Measurements from ENCODE around the gene FBXO7. TPM values are rescaled to one million over a fixed set of nuclear protein-coding genes. Genes with fewer than 3 reads are reported as not detected.

FBXO7 gene
- total RNA-seq: 102 and 105 TPM in 2 replicates

- H3K4me3 ChIP-seq (ENCODE audit: low read depth, low read length): peak within 1 kb of the TSS; percentile 85
- TF ChIP-seq CTCF (IDR thresholded peaks at IDR 0.05; ENCODE audit: insufficient read depth, low read length, poor library complexity, severe bottlenecking): peak; percentile 58
- no peaks in the 10 kb centered on the region for H3K36me3 ChIP-seq (ENCODE audit: control insufficient read depth, insufficient read depth, low read length)
- DNase-seq (ENCODE audit: low read depth): no peak
- no peaks in the 10 kb centered on the region for H3K27me3 ChIP-seq (ENCODE audit: control insufficient read depth, insufficient read depth, low read length)
Measured at GRCh38 chr22:32474635-32475467, at the start of gene FBXO7. Gene FBXO7 (plus strand): TSS chr22:32474811. CDS start chr22:32475003, 192 bp downstream.

GRCh38 chr22:32426881-32427280 is 47.7 kb upstream of the FBXO7 start:
- no peak for DNase-seq (ENCODE audit: low read depth)
- H3K36me3 ChIP-seq (ENCODE audit: control insufficient read depth, insufficient read depth, low read length): no peaks in the 10 kb centered on the region
- TF ChIP-seq CTCF (IDR thresholded peaks at IDR 0.05; ENCODE audit: insufficient read depth, low read length, poor library complexity, severe bottlenecking): no peak
- peaks cover 8% of the 10 kb centered on the region for H3K27me3 ChIP-seq (ENCODE audit: control insufficient read depth, insufficient read depth, low read length)
- H3K4me3 ChIP-seq (ENCODE audit: low read depth, low read length): no peak overlapping the region

GRCh38 chr22:32430352-32430751 is 44.3 kb upstream of the FBXO7 start:
- no peak for DNase-seq (ENCODE audit: low read depth)
- peaks cover 4% of the 10 kb centered on the region for H3K27me3 ChIP-seq (ENCODE audit: control insufficient read depth, insufficient read depth, low read length)
- TF ChIP-seq CTCF (IDR thresholded peaks at IDR 0.05; ENCODE audit: insufficient read depth, low read length, poor library complexity, severe bottlenecking): no peak
- no peak overlapping the region for H3K4me3 ChIP-seq (ENCODE audit: low read depth, low read length)
- H3K36me3 ChIP-seq (ENCODE audit: control insufficient read depth, insufficient read depth, low read length): no peaks in the 10 kb centered on the region

GRCh38 chr22:32444068-32444467 is 30.5 kb upstream of the FBXO7 start:
- H3K36me3 ChIP-seq (ENCODE audit: control insufficient read depth, insufficient read depth, low read length): no peaks in the 10 kb centered on the region
- no peak for DNase-seq (ENCODE audit: low read depth)
- TF ChIP-seq CTCF (IDR thresholded peaks at IDR 0.05; ENCODE audit: insufficient read depth, low read length, poor library complexity, severe bottlenecking): no peak
- H3K27me3 ChIP-seq (ENCODE audit: control insufficient read depth, insufficient read depth, low read length): no peaks in the 10 kb centered on the region
- H3K4me3 ChIP-seq (ENCODE audit: low read depth, low read length): no peak overlapping the region

DNA sequence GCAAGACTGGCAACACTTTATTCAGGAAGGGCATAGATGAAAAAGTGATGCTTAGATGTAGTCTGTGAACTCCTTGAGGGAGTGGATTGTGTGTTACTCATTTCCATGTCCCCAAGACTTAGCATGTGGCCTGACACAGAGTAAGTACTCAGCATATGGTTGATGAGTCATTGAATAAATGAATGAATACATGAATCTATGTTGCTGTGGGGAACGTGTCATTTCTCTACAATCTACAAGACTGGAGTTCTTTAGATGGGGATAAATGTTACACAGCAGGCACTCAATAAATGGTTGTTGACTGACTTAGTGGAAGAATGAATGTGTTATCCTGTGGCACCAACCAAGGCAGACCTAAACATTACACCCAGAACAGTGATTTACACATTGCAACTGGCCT is 28.3 kb upstream of the FBXO7 start:
- DNase-seq (ENCODE audit: low read depth): no peak
- no peaks in the 10 kb centered on the region for H3K36me3 ChIP-seq (ENCODE audit: control insufficient read depth, insufficient read depth, low read length)

More for the DNA sequence above, 28.3 kb upstream of the FBXO7 start:
- H3K4me3 ChIP-seq (ENCODE audit: low read depth, low read length): no peak overlapping the region
- TF ChIP-seq CTCF (IDR thresholded peaks at IDR 0.05; ENCODE audit: insufficient read depth, low read length, poor library complexity, severe bottlenecking): no peak
- H3K27me3 ChIP-seq (ENCODE audit: control insufficient read depth, insufficient read depth, low read length): no peaks in the 10 kb centered on the region
